Astrocyte of the spinal cord (primary cell): ENCODE results near the gene SMG9.
A peak's percentile ranks its signal among the peaks of the same experiment; 100 is the strongest.

ENCODE experiments used
- DNase-seq: peaks from one replicate; pipeline ENCODE4 v3.0.0; 2011; ENCODE audit warnings: low read depth, low spot score
- H3K4me3 ChIP-seq: 2 replicates; pipeline ENCODE4 v1.5.1; 2011; ENCODE audit warnings: low read depth, mild to moderate bottlenecking, low read length, moderate library complexity
- CTCF ChIP-seq: IDR thresholded peaks from 2 replicates; pipeline ENCODE4 v1.5.1; 2012; ENCODE audit warnings: low read depth, mild to moderate bottlenecking, low read length, inconsistent platforms
- in situ Hi-C: cut with HindIII; loops from 2 replicates; pipeline ENCODE4 v1.10.0; 2017; ENCODE audit warnings: low sequenced_read_pairs

Gene SMG9

GRCh38 chr19:43754503-43755255 is at the start of gene SMG9:
TSS of gene SMG9 (minus strand) at chr19:43754962. CDS start at chr19:43750741, 4,221 bp downstream.
- DNase-seq: peak; percentile 99
- TF ChIP-seq CTCF: no peak
- in situ Hi-C loops: no loop called here
- H3K4me3 ChIP-seq: peak within 1 kb of the TSS; percentile 83

- TF ChIP-seq CTCF: no peak
- in situ Hi-C loops: no loop called here
- H3K4me3 ChIP-seq: no peak overlapping the region
- no peak for DNase-seq
Measured at GRCh38 chr19:43804432-43804831, 49.7 kb upstream of the SMG9 start.

- H3K4me3 ChIP-seq: no peak within 1 kb of the TSS
- DNase-seq: no peak
- no peak for TF ChIP-seq CTCF
- in situ Hi-C loops: no loop called here
Measured at GRCh38 chr19:43802216-43802951, 47.6 kb upstream of the SMG9 start, which contains the start of gene LYPD5. TSS of gene LYPD5 (minus strand) at chr19:43802447. CDS start at chr19:43802380, 67 bp downstream.

GRCh38 chr19:43799502-43800142 is 44.9 kb upstream of the SMG9 start:
- DNase-seq: no peak
- H3K4me3 ChIP-seq: no peak overlapping the region
- in situ Hi-C loops: no loop called here
- no peak for TF ChIP-seq CTCF

- peak overlapping the region; percentile 36 for H3K4me3 ChIP-seq
- TF ChIP-seq CTCF: no peak
- in situ Hi-C loops: no loop called here
- no peak for DNase-seq
Measured at GRCh38 chr19:43798546-43799409, 44.0 kb upstream of the SMG9 start.
